CD14-positive monocyte (primary cell): Measurements from ENCODE around the gene PPA2. TPM values are rescaled to one million over a fixed set of nuclear protein-coding genes. Genes with fewer than 3 reads are reported as not detected.

ENCODE experiments used
- DNase-seq, 3 donors: peaks; one replicate each; pipeline ENCODE4 v3.0.0-alpha.2; 2011 to 2022
- H2AFZ ChIP-seq: 2 replicates; pipeline ENCODE4 v1.6.0; 2012; ENCODE audit warnings: mild to moderate bottlenecking, low read depth, low read length, inconsistent platforms; ENCODE audit not compliant: insufficient read depth, poor library complexity, severe bottlenecking
- H3K27ac ChIP-seq, 2 donors: 1 replicate in 1 of 2; 2 replicates in 1 of 2; pipeline ENCODE4 v1.5.1; 2012 to 2013; ENCODE audit warnings: low read length in 2 of 2, control low read depth in 1 of 2, inconsistent platforms in 1 of 2, low read depth in 1 of 2, mild to moderate bottlenecking in 1 of 2
- H3K27me3 ChIP-seq, 2 donors: one replicate each; pipeline versions ENCODE4 v1.6.0 to v1.6.1; 2011 to 2013; ENCODE audit warnings: low read length in 2 of 2; ENCODE audit not compliant: control insufficient read depth in 2 of 2, insufficient read depth in 2 of 2
- H3K36me3 ChIP-seq, 2 donors: replicated peaks in 1 of 2; 1 replicate in 1 of 2; 2 replicates in 1 of 2; pipeline versions ENCODE4 v1.5.1 to v1.6.1; 2012 to 2013; ENCODE audit warnings: low read length in 2 of 2, control low read depth in 1 of 2, inconsistent platforms in 1 of 2, mild to moderate bottlenecking in 1 of 2; ENCODE audit not compliant: insufficient read depth in 2 of 2, control insufficient read depth in 1 of 2
- H3K4me1 ChIP-seq, 2 donors: 1 replicate in 1 of 2; 2 replicates in 1 of 2; pipeline versions ENCODE4 v1.5.1 to v1.6.1; 2012 to 2013; ENCODE audit warnings: low read length in 2 of 2, control low read depth in 1 of 2, inconsistent platforms in 1 of 2, mild to moderate bottlenecking in 1 of 2, moderate library complexity in 1 of 2; ENCODE audit not compliant: insufficient read depth in 2 of 2, control insufficient read depth in 1 of 2
- H3K4me2 ChIP-seq: replicated peaks from 2 replicates; pipeline ENCODE3; 2012; ENCODE audit warnings: low read length, moderate library complexity, mild to moderate bottlenecking; ENCODE audit not compliant: poor library complexity, severe bottlenecking; ENCODE audit errors: extremely low read depth
- H3K4me3 ChIP-seq, 3 experiments: fragments of 200-600 bp in 1 of 3; sonication (generic) in 1 of 3; replicated peaks in 1 of 3; 1 replicate in 2 of 3; 2 replicates in 1 of 3; pipeline ENCODE4 v1.5.1; 2011 to 2013; ENCODE audit warnings: low read length in 3 of 3, mild to moderate bottlenecking in 3 of 3, control low read depth in 2 of 3, low read depth in 2 of 3, inconsistent platforms in 1 of 3, moderate library complexity in 1 of 3
- H3K79me2 ChIP-seq: 2 replicates; pipeline ENCODE4 v1.6.0; 2012; ENCODE audit warnings: mild to moderate bottlenecking, control low read depth, inconsistent platforms, low read length, moderate library complexity; ENCODE audit not compliant: insufficient read depth
- H3K9ac ChIP-seq: 2 replicates; pipeline ENCODE4 v1.6.0; 2017; ENCODE audit warnings: low read length, mild to moderate bottlenecking; ENCODE audit not compliant: insufficient read depth, poor library complexity, severe bottlenecking
- H3K9me3 ChIP-seq, 2 donors: replicated peaks in 1 of 2; 1 replicate in 1 of 2; 2 replicates in 1 of 2; pipeline versions ENCODE4 v1.5.1 to v1.6.1; 2012 to 2013; ENCODE audit warnings: low read length in 2 of 2, control low read depth in 1 of 2; ENCODE audit not compliant: control insufficient read depth in 1 of 2, insufficient read depth in 1 of 2
- H4K20me1 ChIP-seq: 2 replicates; pipeline ENCODE4 v1.6.0; 2012; ENCODE audit warnings: mild to moderate bottlenecking, low read length, control low read depth, moderate library complexity; ENCODE audit not compliant: insufficient read depth
- H3K27ac Mint-ChIP-seq, 7 donors: one replicate each; pipeline ENCODE4 v1.8.0; 2020; ENCODE audit warnings: mild to moderate bottlenecking in 7 of 7, mixed read lengths in 7 of 7, moderate library complexity in 6 of 7, inconsistent platforms in 2 of 7
- H3K27me3 Mint-ChIP-seq, 3 donors: one replicate each; pipeline ENCODE4 v1.8.0; 2021 to 2022; ENCODE audit warnings: low read depth in 3 of 3, mild to moderate bottlenecking in 3 of 3, mixed read lengths in 3 of 3, moderate library complexity in 3 of 3, inconsistent platforms in 1 of 3
- H3K36me3 Mint-ChIP-seq, 2 donors: one replicate each; pipeline ENCODE4 v1.8.0; 2020; ENCODE audit warnings: mixed read lengths in 2 of 2, inconsistent platforms in 1 of 2, mild to moderate bottlenecking in 1 of 2
- H3K4me1 Mint-ChIP-seq: one replicate; pipeline ENCODE4 v1.8.0; 2020; ENCODE audit warnings: mild to moderate bottlenecking, mixed read lengths
- H3K4me3 Mint-ChIP-seq, 2 donors: one replicate each; pipeline ENCODE4 v1.8.0; 2020; ENCODE audit warnings: mild to moderate bottlenecking in 2 of 2, mixed read lengths in 2 of 2, moderate library complexity in 1 of 2
- H3K9me3 Mint-ChIP-seq, 7 donors: one replicate each; pipeline ENCODE4 v1.8.0; 2020 to 2022; ENCODE audit warnings: mixed read lengths in 7 of 7, mild to moderate bottlenecking in 6 of 7, moderate library complexity in 6 of 7, inconsistent platforms in 2 of 7
- CTCF ChIP-seq: fragments of 200-600 bp; IDR thresholded peaks from one replicate; pipeline ENCODE4 v1.8.0; 2022; ENCODE audit warnings: antibody characterized with exemption, mild to moderate bottlenecking
- WGBS: methylation state at CpG from one replicate; pipeline ENCODE4 v1.1.5; 2013; ENCODE audit warnings: missing lambda C conversion rate; ENCODE audit not compliant: insufficient coverage; 5-methylcytosine and 5-hydroxymethylcytosine counted together
- intact Hi-C, 2 donors: fragments of 100-400 bp; cut with micrococcal nuclease; formaldehyde crosslinking; loops; one replicate each; pipeline versions ENCODE4 v1.15.0 to v1.15.1; 2023
- polyA plus RNA-seq, 3 donors: library from polyadenylated mRNA; depleted of rRNA in 1 of 3; unstranded in 2 of 3; stranded (reverse) in 1 of 3; fragments of 300-500 nt in 2 of 3; fragments of >200 nt in 1 of 3; fragmentation: Illumina TruSeq in 2 of 3; gene quantifications; 1 replicate in 2 of 3; 2 replicates in 1 of 3; pipeline ENCODE4 v1.2.3, GENCODE V29; 2012 to 2021

Gene PPA2
- polyA plus RNA-seq, 3 donors: 24.8 to 128 (median 110) TPM

DNA sequence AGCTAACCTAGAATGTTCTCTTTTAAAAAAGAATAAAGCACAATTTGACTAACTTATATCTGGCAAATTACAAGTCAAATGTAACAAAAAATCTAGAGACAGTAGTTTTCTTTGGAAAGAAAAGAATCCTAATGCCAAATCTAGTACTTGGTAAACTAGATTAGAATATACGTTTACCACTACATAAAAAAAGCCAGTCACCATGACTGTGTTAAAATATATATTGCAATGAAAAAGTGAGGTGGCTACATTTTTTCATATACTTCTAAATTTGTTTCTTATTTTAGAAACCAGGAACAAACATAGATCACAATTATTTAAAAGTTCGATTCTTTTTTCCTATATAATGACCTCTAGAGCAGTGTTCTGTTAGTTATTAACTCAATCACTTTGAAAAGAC lies 29.6 kb upstream of the PPA2 start:
- DNase-seq: no peak
- no peak overlapping the region for H3K4me3 Mint-ChIP-seq
- whole genome bisulfite sequencing: no CpG with 5 or more reads among the region's 2 CpGs
- Histone ChIP-seq H3K27ac (no peak overlapping the region), H3K36me3 (no peaks in the 10 kb centered on the region), H3K9me3 (peaks cover 0 to 4% of the 10 kb centered on the region in 2 donors), H3K27me3 (no peaks in the 10 kb centered on the region), H3K4me2 (no peak overlapping the region), H3K79me2 (no peaks in the 10 kb centered on the region), H4K20me1 (no peaks in the 10 kb centered on the region), H3K4me1 (no peaks in the 10 kb centered on the region), H3K9ac (no peak overlapping the region), H3K4me3 (no peak overlapping the region), H2AFZ (no peak overlapping the region)
- peaks cover 0 to 12% (median 8%) of the 10 kb centered on the region in 7 donors for H3K9me3 Mint-ChIP-seq
- H3K4me1 Mint-ChIP-seq: no peaks in the 10 kb centered on the region
- H3K27ac Mint-ChIP-seq: no peak overlapping the region
- TF ChIP-seq CTCF: no peak
- intact Hi-C loops: no loop called here
- H3K36me3 Mint-ChIP-seq: no peaks in the 10 kb centered on the region
- peaks cover 0 to 2% (median 0%) of the 10 kb centered on the region in 3 donors for H3K27me3 Mint-ChIP-seq

DNA sequence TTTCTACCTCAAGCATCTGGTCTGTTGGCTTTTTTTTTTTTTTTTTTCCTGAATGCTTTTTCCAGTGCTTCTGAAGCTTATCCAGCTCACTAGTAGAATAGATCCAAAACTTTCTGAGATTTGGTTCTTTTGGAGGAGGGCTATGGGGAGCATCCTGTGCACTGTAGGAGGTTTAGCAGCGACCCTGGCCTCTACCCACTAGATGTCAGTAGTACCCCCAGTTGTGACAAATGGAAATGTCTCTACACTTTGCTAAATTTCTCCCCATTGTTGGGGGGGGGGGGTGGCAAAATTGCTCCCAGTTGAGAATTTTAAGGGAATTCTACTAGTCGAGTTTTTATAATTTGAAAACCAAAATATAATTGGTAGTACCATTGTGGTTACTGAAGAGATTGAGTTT lies 23.0 kb upstream of the PPA2 start:
- H3K9me3 ChIP-seq: peaks cover 0 to 4% of the 10 kb centered on the region in 2 donors
- no peak overlapping the region for H3K4me3 ChIP-seq
- H3K79me2 ChIP-seq: no peaks in the 10 kb centered on the region
- H4K20me1 ChIP-seq: no peaks in the 10 kb centered on the region
- DNase-seq: no peak
- H3K4me1 ChIP-seq: no peaks in the 10 kb centered on the region
- Mint-ChIP-seq H3K4me1 (no peaks in the 10 kb centered on the region), H3K27me3 (peaks cover 0 to 4% (median 3%) of the 10 kb centered on the region in 3 donors), H3K9me3 (peaks cover 0 to 12% (median 10%) of the 10 kb centered on the region in 7 donors), H3K36me3 (no peaks in the 10 kb centered on the region), H3K27ac (no peak overlapping the region), H3K4me3 (no peak overlapping the region)
- H2AFZ ChIP-seq: no peak overlapping the region
- H3K9ac ChIP-seq: no peak overlapping the region
- no peak overlapping the region for H3K4me2 ChIP-seq
- TF ChIP-seq CTCF: no peak
- no peaks in the 10 kb centered on the region for H3K27me3 ChIP-seq
- no peak overlapping the region for H3K27ac ChIP-seq
- no CpG with 5 or more reads among the region's 2 CpGs for WGBS
- intact Hi-C loops: no loop called here
- H3K36me3 ChIP-seq: no peaks in the 10 kb centered on the region
